SU-DHL-6 (cell line): ENCODE results near the gene CTNS.

Experiments
- H2AFZ ChIP-seq: fragments of 200-600 bp; sonication (generic); 2 replicates; pipeline ENCODE4 v1.6.1; 2014; ENCODE audit warnings: low read depth, mild to moderate bottlenecking, moderate library complexity, mixed read lengths, antibody characterized with exemption, low read length; ENCODE audit not compliant: severe bottlenecking
- H3F3A ChIP-seq: fragments of 200-600 bp; shearing (Covaris generic); 2 replicates; pipeline ENCODE4 v1.6.0; 2016; ENCODE audit warnings: antibody characterized with exemption, mild to moderate bottlenecking; ENCODE audit not compliant: insufficient read depth
- H3K27ac ChIP-seq: fragments of 200-600 bp; sonication (generic); 2 replicates; pipeline ENCODE4 v1.5.1; 2016; ENCODE audit warnings: low read depth, mild to moderate bottlenecking, low read length, moderate library complexity, mixed read lengths
- H3K27me3 ChIP-seq: fragments of 200-600 bp; sonication (generic), shearing (Covaris generic); 2 replicates; pipeline ENCODE4 v1.6.0; 2014; ENCODE audit warnings: mild to moderate bottlenecking, low read length
- H3K36me3 ChIP-seq: fragments of 200-600 bp; sonication (generic); 2 replicates; pipeline ENCODE4 v1.6.1; 2014; ENCODE audit warnings: mild to moderate bottlenecking, low read length, mixed read lengths
- H3K4me2 ChIP-seq: fragments of 300-600, 200-600 bp; shearing (Covaris generic), sonication (generic); 2 replicates; pipeline ENCODE4 v1.6.0; 2014; ENCODE audit warnings: low read length, low read depth, mild to moderate bottlenecking; ENCODE audit not compliant: poor library complexity, severe bottlenecking
- H3K4me3 ChIP-seq: fragments of 200-600 bp; sonication (generic); 2 replicates; pipeline ENCODE4 v1.5.1; 2014; ENCODE audit warnings: antibody characterized with exemption, low read length, mild to moderate bottlenecking, mixed read lengths; ENCODE audit not compliant: insufficient read depth, poor library complexity, severe bottlenecking
- H3K79me2 ChIP-seq: fragments of 200-600 bp; sonication (generic); 2 replicates; pipeline ENCODE4 v1.6.1; 2014; ENCODE audit warnings: mild to moderate bottlenecking, low read length, moderate library complexity; ENCODE audit not compliant: insufficient read depth
- H3K9ac ChIP-seq: fragments of 200-600 bp; sonication (generic); 2 replicates; pipeline ENCODE4 v1.7.0; 2014; ENCODE audit warnings: mild to moderate bottlenecking, low read length
- H3K9me2 ChIP-seq: fragments of 200-600 bp; sonication (generic); replicated peaks from 2 replicates; pipeline ENCODE4 v1.6.1; 2014; ENCODE audit warnings: low read length; ENCODE audit not compliant: insufficient read depth
- H3K9me3 ChIP-seq: fragments of 200-600 bp; sonication (generic); 2 replicates; pipeline ENCODE4 v1.6.1; 2014; ENCODE audit warnings: low read length, mixed read lengths; ENCODE audit not compliant: insufficient read depth
- H4K20me1 ChIP-seq: fragments of 200-600 bp; sonication (generic); 2 replicates; pipeline ENCODE4 v1.6.1; 2014; ENCODE audit warnings: low read depth, mild to moderate bottlenecking, antibody characterized with exemption, low read length, moderate library complexity, mixed read lengths
- CTCF ChIP-seq: fragments of 200-600 bp; sonication (generic); IDR thresholded peaks from one replicate; pipeline ENCODE4 v1.5.1; 2017; ENCODE audit warnings: antibody characterized with exemption, mild to moderate bottlenecking, low read length, moderate library complexity; ENCODE audit not compliant: insufficient read depth, poor library complexity, severe bottlenecking
- EZH2phosphoT487 ChIP-seq: fragments of 200-600 bp; sonication (generic), shearing (Covaris generic); conservative IDR thresholded peaks from 2 replicates; pipeline ENCODE4 v1.6.1; 2018; ENCODE audit warnings: mild to moderate bottlenecking, antibody characterized with exemption, low read length, moderate library complexity, mixed read lengths

Gene CTNS

DNA sequence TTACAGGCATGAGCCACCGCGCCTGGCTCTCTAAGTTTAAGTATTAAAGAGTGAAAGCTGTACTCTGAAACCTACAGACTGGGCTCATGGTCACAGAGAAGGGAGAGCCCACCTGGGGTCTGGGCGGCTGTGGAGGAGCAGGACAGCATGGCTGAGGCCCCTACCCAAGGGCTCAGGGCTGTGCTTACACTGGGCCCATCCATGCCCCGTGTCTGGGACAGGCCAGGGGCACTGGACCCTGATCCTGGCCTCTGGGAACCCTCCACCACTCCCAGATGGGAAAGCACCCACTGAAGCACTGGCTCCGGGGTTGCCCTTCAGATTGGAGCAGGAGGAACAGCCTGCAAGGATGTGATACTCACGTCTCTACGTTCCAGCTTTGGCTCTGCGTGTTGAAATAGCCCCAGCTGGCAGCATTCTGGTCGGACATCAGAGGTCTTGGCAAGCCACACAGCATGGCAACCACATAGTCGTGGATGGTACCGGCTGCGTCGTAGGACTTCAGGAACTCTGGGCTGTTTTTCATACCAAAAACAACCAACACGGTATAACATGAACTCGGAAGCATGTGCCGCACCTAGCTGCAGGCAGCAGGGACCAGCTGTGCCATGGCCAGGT, 13.5 kb upstream of the CTNS start:
- Histone ChIP-seq H3K9ac (no peak overlapping the region), H3K79me2 (no peaks in the 10 kb centered on the region), H3K4me3 (no peak overlapping the region), H3F3A (no peaks in the 10 kb centered on the region), H4K20me1 (no peaks in the 10 kb centered on the region), H3K9me2 (no peaks in the 10 kb centered on the region), H3K27me3 (no peaks in the 10 kb centered on the region), H3K4me2 (no peak overlapping the region), H3K27ac (no peak overlapping the region), H3K36me3 (0 out of 2 replicates have a peak, but pooled peaks cover 5% of the 10 kb centered on the region), H2AFZ (no peak overlapping the region), H3K9me3 (no peaks in the 10 kb centered on the region)
- TF ChIP-seq CTCF = no peak
- TF ChIP-seq EZH2phosphoT487 = no peak

GRCh38 chr17:3626831-3627768, 9.5 kb upstream of the CTNS start:
- H3K4me3 ChIP-seq = no peak overlapping the region
- no peak overlapping the region for H3K4me2 ChIP-seq
- no peaks in the 10 kb centered on the region for H3K9me3 ChIP-seq
- H3K27ac ChIP-seq = no peak overlapping the region
- H4K20me1 ChIP-seq = no peaks in the 10 kb centered on the region
- no peak overlapping the region for H3K9ac ChIP-seq
- H3K79me2 ChIP-seq = no peaks in the 10 kb centered on the region
- H2AFZ ChIP-seq = no peak overlapping the region
- TF ChIP-seq CTCF = no peak
- H3F3A ChIP-seq = no peaks in the 10 kb centered on the region
- no peaks in the 10 kb centered on the region for H3K27me3 ChIP-seq
- H3K9me2 ChIP-seq = no peaks in the 10 kb centered on the region
- H3K36me3 ChIP-seq = no peaks in the 10 kb centered on the region

DNA sequence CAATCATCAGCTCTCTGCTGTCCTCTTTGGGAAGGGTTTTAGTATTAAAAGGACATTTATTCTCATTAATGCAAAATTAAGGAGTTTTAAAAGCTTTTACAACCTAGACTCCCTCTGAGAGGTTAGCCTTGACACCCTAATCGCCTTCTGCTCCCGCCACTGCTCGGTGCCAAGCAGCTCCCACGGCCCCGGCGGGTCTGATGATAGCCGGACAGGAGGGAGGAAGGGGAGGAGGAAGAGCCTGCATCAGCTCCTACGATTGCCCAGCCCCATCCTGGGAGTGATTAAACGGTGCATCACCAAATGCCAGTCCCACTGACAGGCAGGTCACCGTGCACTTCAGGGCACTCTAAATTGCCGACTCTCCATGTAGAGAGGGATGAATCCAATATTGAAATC, 8.8 kb upstream of the CTNS start:
- no peak overlapping the region for H3K9ac ChIP-seq
- H3K9me3 ChIP-seq = no peaks in the 10 kb centered on the region
- TF ChIP-seq CTCF (no peak), EZH2phosphoT487 (no peak)
- H3K4me2 ChIP-seq = no peak overlapping the region
- H3K27ac ChIP-seq = no peak overlapping the region
- no peaks in the 10 kb centered on the region for H4K20me1 ChIP-seq
- H3K36me3 ChIP-seq = no peaks in the 10 kb centered on the region
- no peaks in the 10 kb centered on the region for H3F3A ChIP-seq
- no peaks in the 10 kb centered on the region for H3K27me3 ChIP-seq
- H3K4me3 ChIP-seq = no peak overlapping the region
- no peaks in the 10 kb centered on the region for H3K9me2 ChIP-seq
- H2AFZ ChIP-seq = no peak overlapping the region
- H3K79me2 ChIP-seq = peaks cover 3% of the 10 kb centered on the region; the same call in 1 of the 2 replicates
